HG02840 (cell line): ENCODE data around the gene CCDC102A.

Source experiments
- ATAC-seq: cut with Tn5 transposase; IDR thresholded peaks from one replicate; pipeline ENCODE4 v1.9.1; 2021; ENCODE audit warnings: mild to moderate bottlenecking, moderate library complexity, moderate number of reproducible peaks; ENCODE audit not compliant: unreplicated experiment, low FRiP score

CCDC102A gene

DNA sequence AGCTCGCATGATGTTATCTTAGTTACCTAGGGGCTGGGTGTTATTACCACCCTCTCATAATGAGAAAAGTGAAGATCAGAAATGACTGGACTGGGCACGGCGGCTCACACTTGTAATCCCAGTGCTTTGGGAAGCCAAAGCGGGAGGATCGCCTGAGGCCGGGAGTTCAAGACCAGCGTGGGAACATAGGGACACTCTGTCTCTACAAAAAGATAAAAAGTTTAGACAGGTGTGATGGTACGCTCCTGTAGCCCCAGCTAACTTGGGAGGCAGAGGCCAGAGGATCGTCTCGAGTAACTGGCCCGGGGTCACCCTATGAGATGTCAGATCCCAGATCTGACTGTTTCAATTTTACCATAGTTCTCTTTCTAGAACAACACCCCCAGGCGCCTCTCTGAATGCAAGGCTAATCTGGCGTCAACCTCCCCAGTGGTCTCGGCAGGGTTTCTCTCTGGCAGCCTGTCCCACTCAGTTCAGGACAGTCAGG is 1.9 kb upstream of the CCDC102A start:
- ATAC-seq, result no peak

DNA sequence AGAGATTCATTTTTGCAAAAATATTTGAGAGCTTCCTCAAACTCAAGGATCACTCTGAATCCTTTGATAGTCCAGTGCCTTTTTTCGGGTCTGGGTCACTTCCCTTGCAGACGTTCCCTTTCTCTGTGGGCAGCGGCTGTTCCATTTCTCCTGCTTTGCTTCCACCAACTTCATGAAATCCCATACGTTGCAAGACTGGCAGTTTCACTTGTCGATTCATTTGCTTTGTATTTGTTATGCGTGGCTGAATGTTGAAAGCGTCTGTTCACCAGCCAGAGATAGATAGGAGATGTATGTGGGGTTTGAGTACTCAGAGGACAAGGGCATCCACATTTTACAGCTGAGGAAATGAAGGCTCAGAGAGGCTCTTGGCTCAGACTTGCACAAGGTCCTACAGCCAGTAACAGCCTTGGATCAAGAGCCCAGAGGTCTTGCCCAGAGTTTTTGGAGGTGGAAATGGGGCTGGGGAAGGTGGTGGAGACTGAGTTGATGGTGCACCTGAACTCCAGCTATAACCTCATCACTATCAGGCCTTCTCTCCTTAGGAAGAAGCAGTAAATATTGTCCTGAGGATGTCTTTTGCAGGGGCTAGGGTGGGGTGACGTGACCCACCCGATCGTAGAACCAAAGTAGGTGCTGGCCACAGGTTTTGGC is 1.3 kb upstream of the CCDC102A start:
- no peak for ATAC-seq

DNA sequence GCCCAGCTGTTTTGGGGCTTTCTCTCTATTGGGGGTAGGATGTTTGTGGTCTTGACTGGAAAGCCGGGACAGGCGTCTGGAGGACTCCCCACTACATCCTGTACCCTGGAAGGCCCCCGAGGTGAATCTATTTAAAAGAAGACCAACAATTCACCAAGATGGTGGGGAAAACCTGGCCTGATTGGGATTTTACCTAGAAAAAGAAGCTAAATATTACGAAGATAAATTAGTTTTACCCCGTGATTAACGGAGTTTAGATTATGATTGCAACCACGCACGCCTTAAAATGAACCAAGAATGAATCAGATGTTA is 779 bp upstream of the CCDC102A start:
- no peak for ATAC-seq

DNA sequence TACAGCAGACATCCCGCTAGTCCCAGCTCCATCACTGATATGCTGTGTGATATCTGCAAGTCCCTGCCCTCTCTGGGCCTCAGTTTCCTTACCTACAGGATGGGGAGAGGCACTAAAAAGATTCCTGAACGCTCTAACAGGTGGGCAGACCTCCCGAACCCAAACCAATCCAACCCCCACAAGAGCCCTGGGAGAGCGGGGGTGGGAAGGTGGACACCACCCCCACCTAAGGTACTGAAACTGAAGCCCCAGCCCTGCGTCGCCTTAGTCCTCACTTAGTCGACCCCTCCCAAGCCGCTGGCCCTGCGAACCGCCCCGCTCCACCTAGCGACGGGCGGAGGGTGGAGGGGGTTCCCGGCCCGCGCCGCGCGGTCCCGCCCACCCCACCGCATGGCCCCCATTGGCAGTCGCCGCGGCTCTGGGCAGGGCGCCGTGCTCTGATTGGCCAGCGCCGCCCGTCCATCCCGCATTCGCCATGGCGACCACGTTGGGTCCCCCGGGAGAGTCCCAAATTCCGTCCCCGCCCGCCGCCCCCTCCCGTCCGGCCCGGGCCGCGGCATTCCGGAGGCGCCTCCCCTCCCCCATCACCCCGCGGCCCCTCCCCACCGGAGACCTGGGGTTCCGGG is 578 bp downstream of the CCDC102A start:
- peak; percentile 52 for ATAC-seq

DNA sequence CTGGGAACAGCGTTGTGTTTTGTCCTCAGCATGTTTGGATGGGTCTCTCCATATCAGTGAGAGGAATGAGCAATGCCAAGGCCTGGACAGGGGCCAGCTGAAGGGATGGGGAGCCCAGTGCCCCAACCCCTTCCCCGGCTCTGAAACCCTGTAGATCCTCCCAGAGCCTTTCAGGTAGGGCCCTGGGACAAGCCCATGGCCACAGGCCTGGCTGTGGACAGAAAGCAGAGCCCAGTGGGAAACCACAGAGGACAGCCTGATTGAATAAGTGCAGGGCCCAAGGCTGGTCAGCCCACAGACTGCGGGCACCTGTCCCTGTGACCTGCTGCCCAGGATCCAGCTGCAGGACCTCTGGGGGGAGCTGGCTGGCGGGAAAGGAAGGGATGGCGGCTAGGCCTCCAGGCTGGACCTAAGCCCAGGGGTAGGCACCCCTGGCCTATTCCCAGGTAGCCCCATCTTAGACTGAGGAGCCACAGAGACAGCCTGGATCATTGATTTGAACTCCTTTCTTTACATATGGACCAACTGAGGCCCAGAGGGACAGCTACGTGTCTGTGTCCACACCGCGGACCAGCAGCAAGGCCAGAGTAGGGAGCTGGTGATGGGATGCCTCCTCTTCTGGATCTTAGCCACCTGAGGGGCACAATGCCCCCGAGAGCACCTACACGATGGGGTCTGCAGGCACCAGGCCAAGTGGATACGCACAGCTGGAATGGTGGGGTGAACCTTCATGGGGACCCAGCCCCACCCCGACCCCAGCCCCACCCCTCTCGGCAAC is 1.3 kb downstream of the CCDC102A start:
- ATAC-seq, result no peak

DNA sequence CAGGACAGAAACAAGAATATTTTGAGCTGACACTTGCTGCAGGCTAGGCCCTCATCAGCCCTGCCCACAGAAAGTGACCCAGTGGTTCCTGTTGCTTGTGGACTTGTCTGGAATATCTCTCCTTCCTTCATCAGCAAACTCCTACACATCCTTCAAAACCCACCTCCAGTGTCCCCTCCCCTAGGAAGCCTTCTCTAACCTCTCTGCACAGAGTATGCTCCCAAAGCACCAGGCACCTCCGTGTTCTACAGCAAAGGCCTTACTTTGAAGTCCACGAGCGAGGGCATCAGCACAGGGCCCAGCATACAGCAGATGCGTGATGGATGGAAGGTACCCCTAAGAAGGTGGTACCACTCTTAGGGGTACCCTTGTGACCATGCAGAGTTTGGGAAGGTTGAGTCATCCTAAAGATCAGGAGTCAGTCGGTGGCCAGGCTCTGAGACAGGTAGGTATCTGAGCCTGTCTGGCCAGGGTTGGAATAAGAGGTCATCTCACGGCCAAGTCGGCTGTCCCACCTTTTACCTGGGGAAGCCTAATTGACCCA is 2.0 kb downstream of the CCDC102A start:
- ATAC-seq, result no peak

DNA sequence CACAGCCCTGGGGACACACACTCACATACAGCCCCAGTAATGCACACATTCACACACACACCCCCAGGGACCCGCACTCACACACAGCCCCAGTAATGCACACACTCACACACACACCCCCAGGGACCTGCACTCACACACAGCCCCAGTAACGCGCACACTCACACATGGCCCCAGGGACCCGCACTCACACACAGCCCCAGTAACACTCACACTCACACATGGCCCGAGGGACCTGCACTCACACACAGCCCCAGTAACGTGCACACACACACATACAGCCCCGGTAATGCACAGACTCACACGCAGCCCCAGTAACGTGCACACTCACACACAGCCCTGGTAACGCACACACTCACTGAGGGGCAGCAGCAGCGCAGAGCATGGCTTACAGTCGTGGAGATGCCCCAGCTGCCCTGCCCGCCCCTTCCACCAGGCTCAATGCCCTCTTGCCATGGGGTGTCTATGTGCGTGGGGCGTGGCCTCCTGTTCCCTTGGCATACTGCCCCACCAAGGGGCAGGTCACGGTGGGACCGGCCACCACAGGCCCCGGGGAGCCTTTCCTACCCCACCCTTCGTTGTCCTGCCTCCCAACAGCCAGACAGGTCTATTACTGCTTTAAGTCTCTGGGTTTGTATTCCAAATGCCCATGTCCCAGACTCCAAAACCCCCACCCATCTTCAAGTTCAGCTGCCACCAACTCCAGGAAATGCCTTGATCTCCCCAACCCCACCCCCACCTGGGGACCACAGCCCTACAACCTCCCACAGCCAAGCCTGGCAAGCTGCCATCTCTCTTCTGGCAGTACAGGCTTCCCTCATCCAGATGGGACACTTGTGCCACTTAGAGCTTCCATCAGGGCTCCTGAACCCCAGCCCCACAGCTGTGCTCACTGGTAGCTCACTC is 2.7 kb downstream of the CCDC102A start:
- no peak for ATAC-seq

DNA sequence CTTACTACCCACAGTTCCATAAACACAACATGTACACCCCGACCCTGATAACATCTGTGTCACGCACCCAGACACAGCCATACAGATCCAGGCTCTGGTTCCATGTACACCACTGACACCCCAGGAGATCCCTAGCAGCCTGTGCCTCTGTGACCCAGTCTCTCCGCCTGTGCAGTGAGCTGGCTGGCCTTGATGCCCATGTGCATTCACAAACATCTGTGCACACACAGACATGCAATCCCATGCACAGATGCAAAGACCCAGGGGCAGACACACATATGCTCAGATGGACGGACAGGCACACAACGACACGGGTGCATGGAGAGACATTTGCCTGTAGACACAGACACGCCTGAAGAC is 4.1 kb downstream of the CCDC102A start:
- ATAC-seq, result no peak

DNA sequence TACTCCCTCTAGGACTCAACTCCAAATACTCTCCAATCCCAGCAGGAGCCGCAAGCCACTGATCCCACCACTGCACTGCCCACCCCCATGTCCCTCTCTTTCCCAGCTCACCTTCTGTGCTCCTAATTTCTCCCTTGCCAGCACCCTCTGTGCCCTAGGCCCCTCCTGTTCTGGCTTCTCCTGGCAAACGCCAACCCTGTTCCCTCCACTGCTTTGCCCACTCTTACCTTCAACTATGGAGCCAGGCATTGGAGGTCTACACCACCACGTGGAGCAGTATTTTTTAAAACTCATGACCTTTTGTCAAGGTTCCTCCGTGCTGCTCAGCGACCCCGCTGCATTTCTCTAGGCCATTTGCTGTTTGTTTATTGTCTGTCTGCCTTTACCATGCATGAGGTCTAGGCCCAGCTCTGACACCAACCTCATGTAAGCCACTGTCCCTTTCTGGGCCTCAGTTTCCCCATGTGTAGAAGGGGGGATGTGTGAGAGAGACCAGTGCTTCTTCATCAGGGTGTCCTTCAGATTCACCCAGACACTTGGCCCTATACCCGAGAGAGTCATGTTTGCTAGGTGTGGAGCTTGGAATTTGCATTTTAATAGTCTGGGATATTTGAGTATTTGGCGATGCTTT is 4.6 kb downstream of the CCDC102A start:
- no peak for ATAC-seq

DNA sequence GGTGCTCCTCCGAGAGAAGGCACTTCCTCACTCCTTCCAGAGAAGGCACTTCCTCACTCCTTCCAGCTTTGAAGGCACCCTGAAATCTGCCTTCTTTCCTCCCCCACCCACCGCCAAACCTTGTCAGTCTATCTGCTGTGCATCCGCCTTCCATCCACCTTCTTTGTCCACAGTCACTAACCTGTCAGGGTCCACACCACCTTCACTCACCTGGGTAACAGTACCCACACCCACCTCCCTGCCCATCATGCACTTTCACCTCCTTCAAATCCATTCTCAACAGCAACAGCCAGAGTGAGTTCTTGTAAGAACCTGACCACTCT is 5.2 kb downstream of the CCDC102A start:
- no peak for ATAC-seq

DNA sequence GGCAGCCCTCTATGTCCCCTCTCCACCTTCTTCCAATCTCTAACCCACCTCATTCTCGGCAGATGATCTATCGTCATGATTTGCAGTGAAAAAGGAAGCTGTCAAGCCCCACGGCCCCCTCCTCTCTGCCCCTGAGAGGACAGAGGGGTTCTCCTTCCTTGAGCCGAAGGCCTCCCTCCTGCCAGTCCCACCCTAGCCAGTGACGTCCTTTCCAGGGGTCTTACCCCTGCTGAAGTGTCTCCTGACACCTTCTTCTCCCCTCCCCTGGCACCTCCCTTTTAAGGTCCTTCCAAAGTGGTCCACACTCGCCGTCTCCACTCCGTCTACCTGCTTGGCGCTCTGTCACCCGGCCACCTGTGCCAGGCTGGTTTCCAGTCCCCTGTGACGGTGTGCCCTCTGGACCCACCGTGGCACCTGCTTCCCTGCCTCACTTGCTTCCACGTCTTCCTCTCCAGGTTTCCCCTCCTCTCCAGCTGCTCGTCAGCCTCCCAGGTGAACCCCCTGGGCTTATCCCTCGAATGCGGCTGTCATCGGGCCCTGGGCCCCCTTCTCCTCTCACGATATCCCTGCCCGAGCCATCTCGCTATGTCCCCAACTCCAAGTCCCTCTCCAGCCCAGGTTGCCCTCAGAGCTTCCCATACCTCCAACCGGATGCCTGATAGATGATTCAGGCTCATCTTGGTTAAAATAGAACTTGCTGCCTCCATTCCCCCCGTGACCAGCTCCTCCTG is 5.7 kb downstream of the CCDC102A start:
- no peak for ATAC-seq

DNA sequence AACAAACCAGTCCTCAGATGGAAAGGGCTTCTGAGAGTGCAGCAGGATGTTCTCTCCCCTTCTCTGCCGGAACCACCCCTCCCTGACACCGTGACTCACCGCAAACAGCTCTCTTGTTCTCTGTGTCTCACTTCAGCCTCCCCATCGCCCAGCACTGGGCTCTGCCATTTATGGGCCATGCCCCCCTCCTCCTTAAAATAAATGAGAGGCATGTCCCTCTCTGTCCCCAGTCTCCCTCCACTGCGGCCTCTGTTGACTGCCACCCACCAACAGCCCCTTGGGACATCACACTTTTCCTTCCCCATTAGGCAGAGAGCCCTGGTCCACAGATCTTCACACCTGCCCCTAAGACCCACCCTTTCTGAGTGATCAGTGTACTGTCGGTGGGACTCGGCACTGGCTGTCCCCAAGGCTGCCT is 6.3 kb downstream of the CCDC102A start:
- no peak for ATAC-seq

DNA sequence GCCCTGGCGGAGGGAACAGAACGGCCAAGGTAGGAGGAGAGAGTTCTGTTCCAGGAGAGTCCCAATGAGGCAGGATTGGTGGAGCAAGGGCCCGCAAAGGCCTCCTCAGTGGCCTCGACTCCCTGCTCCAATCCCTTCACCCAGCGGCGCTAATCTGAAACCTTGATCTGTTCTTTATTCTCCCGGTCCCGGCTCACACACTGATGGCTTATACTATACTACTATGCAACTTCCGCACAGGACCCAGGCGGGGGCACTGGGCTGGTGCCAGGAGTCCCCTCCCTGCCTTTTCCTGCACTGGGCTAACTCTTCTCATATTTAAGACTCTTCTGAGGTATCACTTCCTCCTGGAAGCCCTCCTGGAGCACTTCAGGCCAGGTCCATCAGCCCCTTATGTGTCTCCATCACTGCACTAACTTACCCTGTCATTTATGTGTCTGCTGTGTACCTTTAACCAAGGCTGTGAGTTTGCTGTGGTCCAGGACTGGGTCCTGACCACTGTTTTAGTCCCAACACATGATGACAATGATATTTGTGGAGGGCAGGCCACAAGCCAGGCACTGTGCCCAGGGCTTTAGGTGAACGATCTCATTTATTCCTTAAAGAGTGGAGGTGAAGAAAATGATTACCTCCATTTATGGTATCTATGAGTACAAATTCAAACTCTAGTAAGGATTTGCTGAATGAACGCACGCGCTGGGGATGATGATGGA is 6.8 kb downstream of the CCDC102A start:
- no peak for ATAC-seq

DNA sequence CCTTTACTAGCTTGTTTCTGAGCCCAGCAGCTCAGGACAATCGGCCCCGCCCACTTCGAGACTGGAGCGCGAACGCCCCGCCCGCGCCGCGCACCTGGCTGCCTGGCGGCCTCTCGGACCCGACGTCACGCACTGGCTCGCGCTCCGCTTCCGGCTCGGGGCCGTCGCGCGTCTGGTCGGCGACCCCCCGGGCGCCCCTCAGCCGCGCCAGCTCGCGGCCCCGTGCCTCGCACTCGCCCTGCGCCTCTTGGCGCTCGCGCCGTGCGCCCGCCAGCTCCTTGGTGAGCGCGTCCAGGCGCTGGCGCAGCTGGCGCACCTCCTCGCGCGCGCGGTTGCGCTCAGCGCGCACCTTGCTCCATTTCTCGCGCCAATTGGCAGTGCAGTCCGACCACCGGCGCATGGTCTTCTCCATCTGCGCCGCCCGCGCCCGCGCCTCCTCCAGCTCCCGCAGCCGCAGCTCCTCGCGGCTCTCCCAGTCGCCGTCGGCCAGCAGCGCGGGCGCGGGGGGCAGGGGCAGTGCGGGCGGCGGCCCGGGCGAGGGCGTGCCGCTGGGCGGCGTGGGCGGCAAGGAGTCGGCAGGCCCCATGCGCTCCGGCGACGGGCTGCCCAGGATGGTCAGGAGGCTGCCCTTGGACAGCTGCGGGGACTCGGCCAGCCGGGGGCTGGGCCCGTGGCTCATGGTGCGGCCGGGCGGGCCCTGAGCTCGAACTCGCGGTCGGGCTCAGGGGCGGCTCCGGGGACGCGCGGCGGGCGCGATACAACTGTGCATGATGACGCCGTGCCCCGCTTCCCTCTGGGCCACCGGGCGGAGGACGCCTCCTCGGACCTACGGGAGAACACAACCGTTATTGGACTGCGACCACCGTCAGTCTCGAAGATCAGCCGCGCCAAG is 7.6 kb downstream of the CCDC102A start:
- no peak for ATAC-seq

DNA sequence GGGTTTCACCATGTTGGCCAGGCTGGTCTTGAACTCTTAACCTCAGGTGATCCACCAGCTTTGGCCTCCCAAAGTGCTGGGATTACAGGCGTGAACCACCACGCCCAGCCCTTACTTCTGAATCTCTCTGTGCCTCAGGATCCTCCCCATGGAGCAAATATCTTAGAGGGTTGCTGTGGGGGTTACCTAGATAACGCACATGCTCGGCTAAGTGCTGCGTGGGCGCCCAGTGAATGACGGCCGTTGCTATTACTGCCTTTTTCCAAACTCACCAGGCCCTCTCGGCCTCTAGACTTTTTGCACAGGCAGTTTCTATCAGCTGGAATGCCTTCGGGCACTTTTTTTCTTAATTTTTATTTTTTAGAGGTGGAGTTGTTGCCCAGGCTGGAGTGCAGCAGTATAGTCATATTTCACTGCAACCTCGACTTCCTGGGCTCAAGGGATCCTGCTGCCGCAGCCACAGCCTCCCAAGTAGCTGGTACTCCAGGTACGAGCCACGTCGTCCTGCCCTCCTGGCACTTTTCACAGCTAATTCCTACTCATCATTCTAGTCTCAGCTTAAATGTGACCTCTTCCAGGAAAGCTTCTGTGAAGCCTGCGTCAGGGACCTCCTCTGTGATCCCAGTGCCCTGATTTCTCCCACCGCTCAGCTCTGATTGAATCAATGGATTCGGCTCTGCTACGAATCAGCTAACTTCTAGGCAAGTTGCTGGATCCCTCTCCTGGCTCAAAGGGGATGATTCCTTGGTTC is 8.6 kb downstream of the CCDC102A start:
- ATAC-seq, result no peak

DNA sequence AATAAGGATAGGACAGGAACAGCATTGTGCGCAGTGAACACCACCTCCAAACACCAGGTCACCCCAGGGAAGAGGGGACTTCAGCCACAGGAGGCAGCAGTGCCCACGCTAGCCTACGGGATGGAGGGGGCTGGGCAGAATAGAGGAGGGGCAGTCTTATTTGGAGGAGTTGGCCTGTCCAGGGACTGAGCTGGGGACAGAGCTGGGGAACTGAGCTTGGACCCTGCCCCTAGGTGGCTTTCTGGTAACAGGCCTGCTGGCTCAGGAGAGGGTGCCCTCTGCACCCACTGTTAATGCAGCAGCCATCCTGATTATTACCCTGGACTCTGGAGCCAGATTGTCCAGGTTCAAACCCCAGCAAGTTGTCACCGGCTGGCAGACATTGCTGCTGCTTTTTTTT is 9.3 kb downstream of the CCDC102A start:
- ATAC-seq, result no peak

DNA sequence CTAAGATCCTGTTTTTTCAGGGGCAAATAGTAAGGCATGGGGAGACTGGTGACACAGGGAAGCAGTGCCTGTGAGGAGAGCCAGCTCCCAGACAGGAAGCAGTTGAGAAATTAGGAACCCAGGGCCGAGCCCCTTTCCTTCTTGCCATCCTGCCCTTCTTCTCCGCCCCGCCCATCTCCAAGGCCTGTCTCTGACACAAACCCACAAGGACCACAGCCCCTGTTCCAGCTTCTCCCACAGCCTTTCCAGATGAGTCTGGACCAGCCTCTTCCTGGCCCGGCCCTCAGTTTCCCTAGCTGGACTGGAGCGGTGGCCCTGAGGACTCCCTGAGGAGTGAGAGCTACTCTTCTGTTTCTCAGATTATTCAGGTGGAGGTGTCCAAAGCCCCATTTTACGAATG is 9.9 kb downstream of the CCDC102A start:
- ATAC-seq, result no peak
